Measurements from ENCODE around the gene DDX39A.

The DDX39A gene

GRCh38 chr19:14363183-14364097, 55.7 kb downstream of the DDX39A start:
- peak; percentile 63 for DNase-seq (ENCODE audit: low spot score)

GRCh38 chr19:14361824-14362223, 57.3 kb downstream of the DDX39A start:
- no peak for DNase-seq (ENCODE audit: low spot score)

All from kidney capillary endothelial cell (primary cell).